GM18861 (cell line): ENCODE measurements around the gene SOX30.
A peak's percentile ranks its signal among the peaks of the same experiment; 100 is the strongest.

Experiments used
- ATAC-seq: cut with Tn5 transposase; IDR thresholded peaks from one replicate; pipeline ENCODE4 v1.9.1; 2021; ENCODE audit not compliant: unreplicated experiment

SOX30 gene

DNA sequence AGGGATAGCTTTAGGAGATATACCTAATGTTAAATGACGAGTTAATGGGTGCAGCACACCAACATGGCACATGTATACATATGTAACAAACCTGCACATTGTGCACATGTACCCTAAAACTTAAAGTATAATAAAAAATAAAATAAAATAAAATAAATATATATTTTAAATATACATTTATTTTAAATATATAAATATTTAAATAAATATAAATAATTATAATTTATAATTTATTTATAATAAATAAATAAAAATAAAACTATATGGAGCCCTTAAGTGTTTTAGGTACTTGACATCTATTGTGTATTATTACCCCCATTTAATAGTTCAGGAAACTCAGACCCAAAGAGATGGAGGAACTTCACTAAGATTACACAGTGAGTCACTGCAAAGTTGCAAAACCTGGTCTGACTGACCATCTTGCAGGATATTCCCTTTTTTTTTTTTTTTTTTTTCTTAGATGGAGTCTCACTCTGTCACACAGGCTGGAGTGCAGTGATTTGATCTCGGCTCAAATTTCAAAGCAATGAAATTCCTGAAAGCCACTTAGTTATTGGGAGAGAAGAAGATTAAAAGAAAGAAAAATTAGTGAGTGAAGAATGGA lies 13.3 kb upstream of the SOX30 start:
- no peak for ATAC-seq

DNA sequence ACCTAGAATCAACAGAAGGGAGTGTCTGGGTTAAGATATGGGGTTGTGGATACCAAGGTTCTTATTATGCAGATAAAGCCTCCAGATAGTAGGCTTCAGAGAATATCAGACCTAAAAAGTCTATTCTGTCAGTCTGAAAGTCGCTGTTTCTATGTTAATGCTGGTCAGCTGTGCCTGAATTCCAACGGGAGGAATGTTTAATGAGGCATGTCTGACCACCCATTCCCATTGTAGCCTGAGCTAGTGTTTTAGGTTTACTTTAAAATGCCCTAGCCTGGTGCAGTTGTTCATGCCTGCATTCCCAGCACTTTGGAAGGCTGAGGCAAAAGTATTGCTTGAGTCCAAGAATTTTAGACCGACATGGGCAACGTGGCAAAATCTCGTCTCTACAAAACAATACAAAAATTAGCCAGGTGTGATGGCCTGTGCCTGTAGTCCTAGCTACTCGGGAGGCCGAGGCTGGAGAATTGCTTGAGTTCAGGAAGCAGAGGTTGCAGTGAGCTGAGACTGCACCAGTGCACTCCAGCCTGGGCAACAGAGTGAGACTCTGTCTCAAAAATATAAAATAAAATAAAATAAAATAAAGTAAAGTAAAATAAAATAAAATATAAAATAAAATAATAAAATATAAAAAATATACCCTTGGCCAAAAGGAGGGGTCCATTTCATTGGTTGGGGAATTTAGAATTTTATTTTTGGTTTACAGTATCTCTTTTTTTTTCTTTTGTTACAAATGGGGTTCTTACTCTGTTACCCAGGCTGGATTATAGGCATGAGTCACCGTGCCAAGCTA lies 7.8 kb upstream of the SOX30 start:
- ATAC-seq: no peak

DNA sequence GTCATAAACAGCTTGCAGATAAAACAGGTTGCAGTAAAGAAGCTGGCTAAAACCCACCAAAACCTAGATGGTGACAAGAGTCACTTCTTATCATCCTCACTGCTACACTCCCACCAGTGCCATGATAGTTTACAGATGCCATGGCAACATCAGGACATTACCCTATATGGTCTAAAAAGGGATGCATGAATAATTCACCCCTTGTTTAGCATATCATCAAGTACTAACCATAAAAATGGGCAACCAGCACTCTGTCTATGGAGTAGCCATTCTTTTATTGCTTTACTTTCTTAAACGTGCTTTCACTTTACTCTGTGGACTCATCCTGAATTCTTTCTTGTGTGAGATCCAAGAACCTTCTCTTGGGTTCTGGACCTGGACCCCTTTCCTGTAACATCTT lies 6.7 kb upstream of the SOX30 start:
- no peak for ATAC-seq

DNA sequence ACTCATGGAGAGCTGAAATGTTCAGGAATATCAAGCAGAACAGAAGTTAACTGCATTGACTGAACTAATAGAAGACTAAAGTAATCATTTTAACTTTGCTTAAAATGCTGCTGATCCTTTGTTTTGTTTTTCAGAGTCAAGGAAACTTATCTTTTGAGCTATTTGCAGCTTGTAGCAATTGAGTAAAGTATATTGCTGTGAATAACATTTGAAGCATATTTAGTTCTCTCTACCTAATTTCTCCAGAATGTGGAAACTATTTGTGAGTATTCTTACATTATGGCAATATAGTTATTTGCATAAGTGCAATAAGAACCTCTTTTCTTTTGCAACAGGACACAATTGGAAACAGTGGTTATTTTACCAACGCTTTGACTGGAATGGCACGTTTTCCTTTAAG lies 5.3 kb upstream of the SOX30 start:
- no peak for ATAC-seq

DNA sequence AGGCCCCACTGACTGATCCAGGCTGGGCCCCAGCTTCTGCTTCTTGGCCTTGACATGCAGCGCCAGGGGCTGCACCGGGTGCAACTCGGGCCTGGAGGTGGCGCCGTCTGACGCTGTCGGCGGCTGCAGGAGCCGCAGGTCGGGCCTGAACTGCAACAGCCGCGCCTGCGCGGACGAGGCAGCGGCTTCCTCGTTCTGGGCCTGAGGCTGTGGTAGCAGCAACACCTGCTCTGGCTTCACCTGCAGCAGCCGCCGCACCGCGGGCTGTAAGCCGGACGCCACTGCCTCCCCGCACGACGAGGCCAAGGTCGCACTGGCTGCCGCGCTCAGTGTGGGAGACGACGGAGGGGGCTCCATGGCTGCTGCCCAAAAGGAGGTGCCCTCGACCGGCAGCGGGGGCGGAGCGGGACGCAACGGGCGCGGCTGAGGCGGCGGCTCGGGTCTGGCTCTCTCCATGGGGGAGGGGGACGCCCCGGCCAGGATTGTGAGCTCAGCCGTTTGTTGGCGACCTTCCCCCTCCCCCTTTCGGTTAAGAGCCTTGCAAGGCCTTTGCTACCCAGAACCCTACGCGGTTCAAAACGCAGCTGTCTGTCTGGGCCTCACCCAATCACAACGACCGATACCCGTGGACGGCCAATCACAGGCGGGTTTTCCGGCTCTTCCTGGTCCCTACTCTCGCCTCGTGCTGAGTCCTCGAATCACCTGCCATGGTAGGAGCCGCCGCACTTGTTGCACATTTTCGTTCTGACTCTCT lies 438 bp downstream of the SOX30 start:
- peak; percentile 73 for ATAC-seq

DNA sequence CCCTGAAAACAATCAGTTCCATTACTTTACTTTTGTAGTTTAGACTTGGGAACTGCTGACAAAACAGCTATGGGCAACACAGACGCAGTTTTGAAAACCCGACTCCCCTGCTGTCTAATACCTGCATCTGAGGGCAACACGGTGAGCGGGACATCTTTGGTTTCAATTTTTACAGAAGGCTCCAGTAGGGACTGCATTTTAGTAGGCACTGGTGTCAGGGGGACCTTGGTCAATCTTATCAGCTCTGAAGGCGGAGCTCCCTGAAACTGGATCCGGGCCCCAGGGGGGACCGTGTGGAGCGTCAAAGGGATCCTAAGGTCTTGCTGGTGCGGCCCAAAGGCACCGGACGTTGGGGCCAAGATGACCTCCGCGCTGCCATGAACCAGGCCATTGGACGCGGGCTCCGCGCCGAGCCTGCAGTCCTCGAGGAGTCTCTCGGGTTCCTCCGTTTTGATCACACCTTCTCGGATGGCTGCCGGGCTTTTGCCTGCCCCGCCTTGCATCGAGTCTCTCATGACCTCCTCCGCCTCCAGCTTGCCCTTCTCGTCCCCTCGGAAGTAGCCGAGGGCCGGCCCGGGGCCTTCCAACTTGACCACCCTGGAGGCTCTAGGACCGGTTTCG lies 1.1 kb downstream of the SOX30 start:
- no peak for ATAC-seq

DNA sequence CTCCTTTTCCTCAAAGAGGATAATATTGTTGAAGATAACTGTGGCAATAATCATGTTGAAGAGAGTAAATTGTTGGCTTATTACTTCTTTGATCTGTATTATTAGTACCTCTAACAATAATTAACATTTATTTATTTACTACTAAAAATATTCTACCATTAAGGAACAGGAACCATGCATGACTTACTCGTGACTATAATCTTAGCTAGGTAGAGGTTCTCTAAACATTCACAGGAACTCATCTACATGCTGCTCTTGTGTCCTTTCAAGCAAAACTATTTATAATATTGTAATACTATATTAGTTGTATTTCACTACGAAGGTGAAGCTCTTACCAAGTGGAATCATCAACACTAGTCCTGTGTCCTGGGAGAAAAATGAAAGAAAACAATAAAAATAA lies 3.1 kb downstream of the SOX30 start:
- ATAC-seq: no peak

DNA sequence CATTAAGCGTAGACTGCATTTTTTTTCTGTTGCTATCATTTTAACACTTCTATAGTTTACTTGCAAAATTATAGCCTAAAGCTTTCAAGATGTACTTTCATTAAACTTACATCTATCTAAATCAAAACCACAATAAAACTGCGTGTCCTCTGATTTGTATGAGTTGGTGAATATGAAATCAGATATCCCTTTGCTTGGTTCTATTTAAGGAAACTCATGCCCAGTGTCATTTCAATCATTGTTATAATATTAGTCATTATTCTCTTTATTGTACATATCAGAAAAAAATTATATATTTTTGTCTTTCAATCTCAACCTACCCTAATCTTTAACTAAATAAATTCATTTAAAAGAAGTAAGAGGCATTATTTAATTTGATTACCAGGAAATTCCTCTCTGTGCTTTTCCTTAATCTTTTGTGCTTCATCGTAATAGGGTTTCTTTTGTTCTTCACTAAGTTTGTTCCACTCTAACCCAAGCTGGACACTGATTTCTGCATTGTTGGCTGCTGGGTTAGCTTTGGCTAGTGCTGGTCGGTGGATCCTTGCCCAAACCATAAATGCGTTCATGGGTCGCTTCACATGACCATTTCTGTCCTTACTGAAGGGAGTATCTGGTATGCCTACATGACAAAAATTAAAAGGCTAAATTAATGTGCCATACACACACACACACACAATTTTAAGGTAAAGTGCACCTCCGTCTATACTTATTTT lies 3.8 kb downstream of the SOX30 start:
- no peak for ATAC-seq

DNA sequence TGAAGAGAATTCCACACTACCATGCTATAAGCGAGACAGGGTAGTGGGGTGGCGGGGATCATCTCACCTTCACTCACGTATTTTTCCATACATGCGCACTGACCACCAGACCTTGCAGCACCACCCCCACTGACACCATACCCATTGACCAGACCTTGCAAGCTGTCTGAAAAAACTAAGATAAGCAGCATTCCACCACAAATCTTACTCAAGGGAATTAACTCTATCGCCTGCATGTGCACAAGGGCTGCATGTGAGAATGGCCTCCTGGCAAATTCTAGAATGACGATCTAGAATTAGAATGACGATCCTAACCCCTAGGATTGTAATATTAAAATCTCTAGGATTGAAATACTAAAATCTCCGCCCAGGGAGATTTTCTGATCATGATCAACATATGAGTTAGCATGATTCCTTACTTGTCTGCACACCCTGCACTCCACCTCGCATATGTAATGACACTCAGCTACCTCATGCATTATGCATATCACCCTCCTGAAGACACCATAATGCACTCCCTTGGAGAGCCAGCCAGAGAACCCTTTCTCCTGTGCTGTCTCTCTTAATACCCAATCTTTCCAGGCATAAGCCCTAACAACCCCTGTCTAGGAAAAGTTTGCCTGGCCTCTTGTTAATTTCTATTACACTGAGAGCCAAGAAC lies 11.7 kb downstream of the SOX30 start:
- no peak for ATAC-seq

DNA sequence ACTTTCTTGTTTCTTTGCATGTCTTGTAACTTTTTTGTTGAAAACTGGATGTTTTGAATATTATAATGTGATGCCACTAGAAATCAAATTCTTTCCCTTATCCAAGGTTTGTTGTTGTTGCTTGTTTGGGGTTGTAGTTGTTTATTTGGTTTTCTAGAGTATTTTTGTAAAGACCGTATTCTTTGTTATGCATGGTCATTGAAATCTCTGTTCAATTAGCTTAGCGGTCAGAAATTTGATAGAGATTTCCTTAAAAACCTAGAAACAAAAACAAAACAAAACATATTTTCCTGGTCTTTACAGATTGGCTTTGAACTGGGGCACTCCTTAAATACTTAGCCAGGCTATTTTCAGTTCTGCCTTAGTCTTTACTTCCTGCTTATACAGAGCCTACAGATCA lies 21.9 kb downstream of the SOX30 start:
- ATAC-seq: no peak

DNA sequence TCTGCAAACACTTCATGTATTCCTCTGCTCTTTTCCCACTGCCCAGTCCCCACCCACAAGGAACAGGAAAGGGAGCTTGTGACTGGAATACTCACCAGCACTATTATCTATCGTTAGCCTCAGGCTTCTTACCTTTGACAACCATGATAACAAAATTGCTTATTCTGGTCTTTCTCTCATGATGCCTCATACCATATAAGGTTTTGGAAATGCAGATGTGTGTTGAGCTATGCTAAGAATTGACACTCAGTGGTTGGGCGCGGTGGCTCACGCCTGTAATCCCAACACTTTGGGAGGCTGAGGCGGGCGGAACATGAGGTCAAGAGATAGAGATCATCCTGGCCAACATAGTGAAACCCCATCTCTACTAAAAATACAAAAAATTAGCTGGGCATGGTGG lies 25.4 kb downstream of the SOX30 start:
- no peak for ATAC-seq

DNA sequence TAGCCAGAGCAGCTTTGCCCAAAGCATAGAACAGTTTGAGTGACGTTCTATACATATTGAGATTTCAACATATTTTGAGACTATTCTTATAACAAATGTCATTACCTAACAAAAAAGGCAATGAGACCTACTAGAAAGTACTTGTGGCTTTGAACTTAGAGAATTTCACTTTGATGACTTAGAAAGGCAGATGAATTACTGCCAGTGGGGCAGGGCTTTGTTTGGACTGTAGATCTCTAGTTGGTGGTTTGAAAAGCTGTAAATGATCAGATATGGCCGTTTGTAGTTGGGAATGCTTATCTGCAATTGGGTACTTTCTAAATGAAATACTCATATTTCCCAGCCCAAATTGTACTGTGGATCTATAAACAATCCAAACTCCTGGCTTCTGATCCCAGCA lies 28.1 kb downstream of the SOX30 start:
- no peak for ATAC-seq

DNA sequence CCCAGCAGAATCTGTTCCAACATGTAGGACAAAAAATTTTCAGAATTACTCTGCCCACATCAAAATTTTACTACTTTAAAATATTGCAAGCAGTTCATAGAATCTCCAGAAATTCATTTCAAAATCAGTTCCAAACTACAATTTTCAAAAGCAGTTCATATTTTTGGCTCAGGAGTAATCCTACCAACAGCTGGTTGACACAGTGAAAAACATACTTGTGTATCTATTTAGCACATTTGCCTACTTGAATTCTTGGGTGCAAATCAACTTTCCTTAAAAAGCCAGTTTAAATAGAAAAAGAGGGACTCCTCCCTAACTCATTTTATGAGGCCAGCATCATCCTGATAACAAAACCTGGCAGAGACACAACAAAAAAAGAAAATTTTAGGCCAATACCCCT lies 31.5 kb downstream of the SOX30 start:
- no peak for ATAC-seq

DNA sequence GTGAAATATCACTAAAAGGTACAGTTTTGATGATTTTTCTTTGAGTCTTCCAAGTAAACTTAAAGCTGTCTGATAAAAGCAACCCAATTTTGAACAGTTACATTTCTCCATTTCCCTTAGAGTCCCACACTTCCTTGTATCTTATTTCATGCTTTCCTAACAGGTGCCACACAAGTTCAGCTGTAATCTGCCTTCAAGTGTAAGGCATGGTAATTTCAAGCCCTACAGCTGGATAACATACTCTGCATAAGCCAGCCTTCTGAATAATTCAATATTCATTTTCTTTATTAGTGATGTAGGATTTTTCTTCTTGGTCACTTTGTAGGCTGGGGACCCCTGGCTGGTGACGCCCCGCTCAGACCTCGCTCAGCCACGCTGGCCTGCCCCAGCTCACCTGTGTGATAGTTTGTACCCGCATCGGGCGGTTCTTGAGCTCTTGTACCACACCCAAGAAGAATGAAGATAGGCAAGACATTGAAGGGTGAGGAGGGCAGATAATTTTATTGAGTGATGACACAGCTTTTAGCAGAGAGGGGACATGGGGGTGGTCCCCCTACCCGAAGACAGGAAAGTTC lies 34.0 kb downstream of the SOX30 start:
- no peak for ATAC-seq

DNA sequence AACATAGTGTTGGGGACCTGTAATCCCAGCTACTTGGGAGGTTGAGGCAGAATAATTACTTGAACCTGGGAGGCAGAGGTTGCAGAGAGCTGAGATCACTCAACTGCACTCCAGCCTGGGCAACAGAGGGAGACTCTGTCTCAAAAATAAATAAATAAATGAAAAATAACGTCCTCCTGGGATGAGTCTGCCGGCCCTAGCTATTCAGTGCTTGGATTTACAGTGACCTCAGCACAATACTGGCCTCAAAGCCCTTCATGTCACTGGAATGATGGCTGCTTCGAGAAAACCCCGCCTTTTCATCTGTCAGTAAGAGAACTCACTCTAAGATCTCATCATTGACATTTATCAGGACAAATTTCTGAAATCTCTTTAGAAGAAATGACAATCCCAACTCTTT lies 35.5 kb downstream of the SOX30 start:
- ATAC-seq: no peak

DNA sequence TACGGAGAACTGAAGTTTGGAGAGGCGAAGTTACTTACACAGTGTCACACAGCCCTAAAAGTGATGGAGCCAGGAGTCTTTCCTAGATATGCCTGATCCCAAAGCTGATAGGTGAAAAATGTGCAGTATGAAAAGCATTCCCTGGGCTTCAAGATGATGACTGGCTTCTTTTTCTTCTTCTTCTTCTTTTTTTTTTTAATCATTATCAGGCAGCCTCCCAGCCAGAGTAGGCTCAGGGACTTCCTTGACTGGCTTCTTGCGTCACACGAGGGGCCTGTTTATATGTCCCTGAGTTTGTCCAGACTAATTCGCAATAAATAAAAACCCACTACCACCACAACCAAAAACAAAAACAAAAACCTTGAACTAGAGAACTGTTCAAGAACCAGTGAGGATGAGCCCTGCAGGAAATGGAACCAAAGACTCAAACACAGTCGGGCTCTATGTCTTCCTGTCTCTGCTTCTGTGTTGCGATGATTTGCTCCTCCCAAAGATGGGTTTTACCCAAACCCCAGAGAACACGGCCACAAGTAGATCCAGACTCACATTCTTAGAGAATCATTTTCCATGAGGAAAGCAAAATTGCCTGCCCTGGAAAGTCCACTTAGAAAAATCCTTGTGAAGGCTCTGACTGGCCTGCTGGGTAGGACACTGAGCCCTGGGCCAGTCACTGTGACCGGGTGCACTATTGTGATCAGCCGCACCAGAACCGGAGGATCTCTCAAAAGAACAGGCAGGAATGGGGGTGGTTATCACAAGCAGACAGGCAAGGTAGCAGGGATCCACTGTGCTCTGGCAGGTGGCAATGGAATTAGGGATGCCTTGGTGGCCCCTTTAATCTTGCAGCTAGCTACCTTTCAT lies 38.6 kb downstream of the SOX30 start:
- ATAC-seq: no peak

DNA sequence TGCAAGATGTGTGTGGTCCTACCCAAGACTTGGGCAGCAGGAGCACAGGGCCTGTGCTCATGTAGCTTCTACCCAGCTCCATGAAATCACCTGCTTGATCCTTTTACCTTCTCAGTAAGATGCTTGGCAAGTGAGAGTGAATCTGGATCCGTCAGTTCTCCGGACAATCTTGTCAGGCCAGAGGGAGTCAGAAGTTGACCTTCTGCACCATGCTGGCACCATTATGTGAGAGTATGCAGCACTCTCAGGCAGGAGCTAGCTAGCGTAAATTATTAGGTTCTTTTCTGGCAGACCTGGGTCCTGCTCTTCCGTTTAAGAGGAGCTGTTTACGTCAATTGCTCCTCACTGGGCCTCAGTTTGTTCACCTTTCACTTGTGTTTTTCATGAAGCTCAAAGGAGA lies 39.7 kb downstream of the SOX30 start:
- no peak for ATAC-seq

DNA sequence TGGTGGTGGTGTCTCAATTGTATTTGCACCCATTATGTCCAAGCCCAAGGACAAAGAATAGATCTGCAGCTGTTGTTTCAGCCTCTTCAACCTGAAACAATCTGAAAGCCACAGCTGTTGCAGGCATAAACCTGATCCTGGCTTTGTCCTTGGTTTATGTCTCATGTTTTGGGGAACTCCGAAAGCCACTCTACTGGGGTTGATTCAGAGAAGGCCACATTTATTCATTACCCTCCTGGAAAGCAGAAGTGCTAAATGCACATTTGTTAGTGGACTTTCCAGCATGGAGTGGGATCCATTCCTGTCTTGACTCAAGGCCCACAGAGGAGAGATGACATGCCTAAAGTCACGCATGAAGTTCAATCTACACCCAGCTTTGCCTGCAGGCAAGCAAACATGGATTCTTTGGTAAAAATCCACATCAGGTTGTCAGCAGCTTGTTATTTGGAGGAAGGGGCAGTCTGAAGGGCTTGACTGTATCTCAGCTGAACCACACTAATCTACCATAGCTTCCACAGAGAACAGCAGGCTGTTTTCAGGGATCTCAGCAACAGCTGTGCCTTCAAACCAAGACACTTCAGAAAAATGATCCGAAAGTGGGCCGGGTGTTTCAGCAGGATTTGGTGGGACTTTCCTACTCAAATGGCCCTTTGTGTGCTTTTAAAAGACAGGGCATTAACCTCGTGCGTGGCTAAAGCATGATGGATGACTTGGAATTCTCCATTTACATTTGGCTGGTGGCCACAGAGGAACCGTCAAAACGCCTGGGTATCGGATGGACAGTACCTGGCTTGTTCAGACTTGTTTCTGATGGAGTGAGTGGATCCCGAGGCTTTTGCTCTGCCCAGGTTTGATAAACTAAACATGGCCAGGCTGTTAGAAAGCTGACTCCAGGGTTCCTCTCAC lies 40.4 kb downstream of the SOX30 start:
- ATAC-seq: no peak
